CD1c-positive myeloid dendritic cell (primary cell): ENCODE measurements around the gene OVCH2.
"Not testable (repeated sequence)": the region's sequence is repeated elsewhere in the genome, so short reads cannot be mapped to it uniquely, and the experiment has no call there.

Experiments used
- DNase-seq: peaks from one replicate; pipeline ENCODE4 v3.0.0-alpha.2; 2016; ENCODE audit errors: extremely low spot score

Gene OVCH2

DNA sequence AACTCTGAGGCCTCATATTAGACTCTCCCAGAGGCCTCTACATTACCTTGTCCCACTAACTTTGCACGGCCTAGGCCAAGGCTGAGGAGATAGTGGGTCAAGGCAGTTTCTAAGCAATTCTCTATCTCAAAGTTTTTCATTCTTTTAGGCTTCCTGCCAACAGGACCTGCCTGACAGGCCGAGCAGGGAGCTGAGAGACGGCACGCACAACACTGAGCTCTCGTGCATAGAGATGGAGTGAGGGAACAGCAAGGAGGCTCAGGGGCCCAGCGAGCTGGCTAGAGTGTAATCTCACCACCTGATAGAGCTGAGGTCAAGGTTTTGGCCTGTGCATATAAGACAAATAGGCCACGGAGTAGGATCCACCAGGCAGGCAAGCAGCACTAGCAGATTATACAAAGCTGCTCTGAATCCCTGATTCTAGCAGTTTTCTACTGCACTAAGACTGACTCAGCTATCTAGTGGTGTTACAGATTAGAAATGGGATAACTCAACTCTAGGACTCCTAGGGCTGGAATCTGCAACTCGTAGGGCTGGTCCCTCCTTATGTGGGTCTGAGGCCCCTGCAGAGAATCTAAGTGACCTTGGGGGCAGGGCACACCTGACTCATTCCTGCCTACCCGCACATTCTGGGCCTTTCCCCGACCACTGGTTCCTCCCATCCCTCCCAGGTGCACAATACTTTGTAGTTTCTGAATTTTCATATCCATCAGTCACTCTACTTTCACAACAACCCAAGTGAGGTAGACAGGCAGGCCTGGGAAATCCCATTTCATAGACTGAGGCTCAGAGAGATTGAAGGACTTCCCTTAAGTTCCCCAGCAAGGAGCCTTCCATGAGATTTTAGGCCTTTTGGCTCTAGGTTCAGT is 34.7 kb downstream of the OVCH2 start:
- no peak for DNase-seq

DNA sequence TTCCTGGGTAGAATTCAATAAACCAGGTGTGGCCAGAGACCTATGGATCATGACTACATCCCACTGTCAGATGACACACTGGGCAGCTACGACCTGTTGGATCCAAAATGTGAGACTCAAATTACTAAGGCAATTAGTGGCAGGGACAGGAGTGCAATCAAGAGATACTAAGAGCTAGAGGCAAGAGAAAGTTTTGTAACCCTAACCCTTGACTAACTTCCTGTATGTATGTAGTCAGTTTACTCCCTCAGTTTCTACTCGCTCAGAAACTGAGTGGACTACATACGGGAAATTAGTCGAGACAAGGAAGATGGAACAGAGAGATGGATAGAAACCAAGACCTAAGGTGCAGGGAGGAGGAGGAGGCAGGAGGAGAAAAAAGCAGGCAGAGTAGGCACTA is 35.6 kb downstream of the OVCH2 start:
- DNase-seq, result no peak

- DNase-seq, result no peak
Measured at GRCh38 chr11:7668911-7669310, 37.4 kb downstream of the OVCH2 start.

DNA sequence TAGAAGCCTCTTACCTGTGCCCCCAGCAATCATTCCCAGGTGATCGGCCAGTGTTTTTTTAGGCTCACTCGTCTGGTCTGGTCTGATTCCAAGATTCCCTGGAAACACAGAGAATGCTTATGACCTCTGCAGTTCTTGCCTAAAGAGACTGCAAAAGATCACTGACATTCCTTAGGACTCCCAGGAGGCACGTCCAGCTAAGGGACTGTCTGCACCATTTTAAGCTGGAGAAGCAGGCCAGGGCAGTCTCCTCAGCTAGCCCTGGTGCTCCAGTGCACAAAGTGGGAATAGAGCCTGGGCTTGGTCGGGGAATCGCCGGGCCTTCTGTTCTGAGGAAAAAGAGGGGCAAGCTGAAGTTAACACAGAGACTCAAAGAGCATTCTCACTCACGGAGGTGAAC is 37.8 kb downstream of the OVCH2 start:
- DNase-seq, result no peak

DNA sequence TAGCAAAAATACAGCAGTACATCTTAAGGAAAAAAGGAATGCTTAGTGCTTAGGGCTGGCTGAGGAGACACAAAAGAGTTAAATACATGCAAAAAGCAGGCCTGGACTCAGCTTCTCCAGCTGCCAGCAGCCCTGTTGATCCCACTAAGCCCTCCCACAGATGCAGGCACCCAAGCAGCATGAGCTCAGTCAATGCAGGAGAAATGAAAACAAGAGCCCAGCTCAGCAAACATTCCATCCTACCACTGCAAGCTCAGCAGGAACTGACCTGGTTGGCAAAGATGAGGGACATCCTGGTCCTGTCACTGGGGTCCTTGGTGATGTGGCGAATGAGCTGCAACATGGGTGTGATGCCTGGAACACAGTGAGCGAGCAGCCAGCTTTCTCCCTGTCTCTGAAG is 38.8 kb downstream of the OVCH2 start:
- DNase-seq, result no peak

- no peak for DNase-seq
Measured at GRCh38 chr11:7666292-7666866, 39.9 kb downstream of the OVCH2 start.

DNA sequence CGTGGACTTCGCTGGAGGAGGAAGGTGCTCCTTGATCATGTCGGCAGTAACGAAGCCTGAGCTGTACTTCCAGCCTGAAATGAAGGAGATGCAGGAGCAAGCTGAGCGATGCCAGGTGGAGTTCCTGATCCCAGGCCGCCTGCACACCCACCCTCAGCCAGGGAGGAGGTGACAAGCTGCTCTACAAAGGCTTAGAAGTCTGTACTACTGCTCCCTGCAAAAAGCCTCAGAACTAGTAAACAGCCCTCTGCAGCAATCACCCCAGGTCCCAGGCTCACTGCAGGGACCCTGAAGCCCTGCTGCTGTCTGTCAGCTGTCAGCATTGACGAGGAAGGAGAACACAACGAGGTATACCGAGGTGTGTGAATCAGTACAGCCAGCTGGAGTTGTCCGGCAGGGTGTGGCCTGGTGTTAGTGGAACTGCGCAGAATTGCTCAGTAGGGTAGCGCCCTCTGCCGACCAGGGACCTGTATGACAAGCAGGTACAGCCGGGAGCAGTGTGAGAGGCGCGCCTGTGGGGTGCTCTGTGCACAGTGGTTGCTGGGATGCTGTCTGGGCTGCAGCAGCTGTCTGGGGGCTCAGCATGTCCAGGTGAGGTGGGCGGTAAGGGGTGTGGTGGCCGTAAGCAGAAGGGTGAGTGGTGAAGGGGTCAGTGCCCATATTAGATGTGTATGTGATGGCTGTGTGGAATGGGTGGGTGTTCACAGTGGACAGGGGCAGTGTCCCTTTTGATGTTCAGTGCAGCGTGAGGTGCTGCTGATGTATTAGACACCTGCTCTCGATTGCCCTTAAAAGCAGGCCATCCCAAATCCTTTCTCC is 40.6 kb downstream of the OVCH2 start:
- peak; percentile 74 for DNase-seq

DNA sequence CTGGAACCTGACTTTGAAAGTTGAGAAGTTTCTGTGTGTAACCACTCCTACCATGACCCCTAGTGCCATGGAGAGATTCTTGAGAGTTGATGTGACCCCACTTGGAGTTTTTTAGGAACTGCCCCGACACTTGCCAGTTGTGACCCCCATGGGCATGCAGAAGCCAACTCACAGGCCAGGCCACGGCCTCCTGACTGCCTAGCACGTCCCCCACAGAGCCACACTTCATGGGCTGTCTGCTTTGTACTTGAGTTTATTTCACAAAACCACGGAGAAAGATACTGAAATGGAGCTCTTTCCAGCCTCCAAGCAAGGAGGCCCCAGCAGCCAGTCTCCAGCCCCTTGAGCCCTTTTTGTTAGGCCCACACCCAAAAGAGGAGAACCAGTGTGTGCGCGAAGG is 41.4 kb downstream of the OVCH2 start:
- DNase-seq, result no peak

DNA sequence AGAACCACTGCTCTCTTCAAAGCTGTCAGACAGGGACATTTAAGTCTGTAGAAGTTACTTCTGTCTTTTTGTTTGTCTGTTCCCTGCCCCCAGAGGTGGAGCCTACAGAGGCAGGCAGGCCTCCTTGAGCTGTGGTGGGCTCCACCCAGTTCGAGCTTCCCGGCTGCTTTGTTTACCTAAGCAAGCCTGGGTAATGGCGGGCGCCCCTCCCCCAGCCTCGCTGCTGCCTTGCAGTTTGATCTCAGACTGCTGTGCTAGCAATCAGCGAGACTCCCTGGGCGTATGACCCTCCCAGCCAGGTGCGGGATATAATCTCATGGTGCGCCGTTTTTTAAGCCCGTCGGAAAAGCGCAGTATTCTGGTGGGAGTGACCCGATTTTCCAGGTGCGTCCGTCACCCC is 42.7 kb downstream of the OVCH2 start:
- not testable (repeated sequence) for DNase-seq

- peak; percentile 38 for DNase-seq
Measured at GRCh38 chr11:7657306-7658025, 48.8 kb downstream of the OVCH2 start.

DNA sequence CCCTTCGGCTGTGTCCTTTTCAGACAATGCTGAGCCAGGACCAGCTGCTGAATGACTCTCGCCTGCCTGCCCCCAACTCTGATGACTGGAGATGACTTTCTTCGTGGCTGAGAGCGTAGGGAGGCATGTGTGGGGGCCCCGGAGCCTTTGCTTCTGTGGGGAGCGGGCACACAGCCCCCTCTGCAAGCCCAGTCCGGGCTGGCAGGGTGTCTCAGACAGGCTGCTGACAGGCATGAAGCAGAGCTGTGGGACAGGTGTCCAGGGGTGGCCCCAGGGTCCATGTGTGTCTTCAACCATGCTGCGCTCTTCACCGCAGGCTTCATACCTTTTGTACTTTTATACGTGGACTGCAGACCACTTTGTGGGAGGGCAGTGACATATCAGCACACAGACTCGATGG is 49.6 kb downstream of the OVCH2 start:
- no peak for DNase-seq

GRCh38 chr11:7655253-7656217 is 50.7 kb downstream of the OVCH2 start:
- no peak for DNase-seq

DNA sequence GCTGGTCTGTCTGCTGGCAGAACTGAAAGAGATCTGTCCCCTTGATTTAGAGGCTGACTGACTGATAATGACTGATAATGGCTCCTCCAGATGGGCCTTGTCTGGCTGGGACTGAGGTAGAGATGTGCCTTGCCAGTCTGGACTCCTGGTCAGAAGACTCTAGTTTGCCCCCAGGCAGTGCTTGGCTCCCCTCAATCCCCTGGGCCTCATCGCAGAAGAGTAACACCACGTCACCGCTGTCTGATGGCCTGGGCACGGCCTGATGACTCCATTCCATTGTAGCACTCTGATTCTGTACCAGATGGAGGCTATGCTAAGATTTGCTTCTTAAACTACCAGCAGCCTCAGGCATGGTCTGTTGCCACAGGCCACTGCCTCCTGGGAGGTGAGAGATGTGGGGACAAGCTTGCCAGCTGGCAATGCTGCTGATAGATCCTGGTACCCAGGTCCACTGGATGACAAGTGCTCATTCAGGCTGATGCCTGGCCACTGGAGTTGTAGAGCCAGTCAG is 52.0 kb downstream of the OVCH2 start:
- DNase-seq, result no peak

DNA sequence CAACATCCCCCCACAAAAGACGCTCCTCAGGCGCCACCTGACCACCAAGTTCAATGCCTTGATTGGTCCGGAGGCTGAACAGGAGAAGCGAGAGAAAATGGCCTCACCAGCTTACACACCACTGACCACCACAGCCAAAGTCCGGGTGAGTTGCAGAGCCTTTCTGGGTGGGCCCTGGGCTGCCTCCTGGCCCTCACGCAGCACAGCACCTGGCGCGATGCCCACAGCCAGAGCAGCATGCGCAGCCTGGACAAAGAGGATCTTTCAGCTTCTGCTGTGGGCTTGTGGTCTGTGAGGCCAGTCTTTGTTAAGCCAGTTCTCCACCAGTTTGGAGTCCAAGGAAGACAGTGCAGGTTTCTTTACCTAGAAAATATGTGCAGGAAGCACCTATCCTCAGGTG is 54.6 kb downstream of the OVCH2 start:
- DNase-seq, result no peak

DNA sequence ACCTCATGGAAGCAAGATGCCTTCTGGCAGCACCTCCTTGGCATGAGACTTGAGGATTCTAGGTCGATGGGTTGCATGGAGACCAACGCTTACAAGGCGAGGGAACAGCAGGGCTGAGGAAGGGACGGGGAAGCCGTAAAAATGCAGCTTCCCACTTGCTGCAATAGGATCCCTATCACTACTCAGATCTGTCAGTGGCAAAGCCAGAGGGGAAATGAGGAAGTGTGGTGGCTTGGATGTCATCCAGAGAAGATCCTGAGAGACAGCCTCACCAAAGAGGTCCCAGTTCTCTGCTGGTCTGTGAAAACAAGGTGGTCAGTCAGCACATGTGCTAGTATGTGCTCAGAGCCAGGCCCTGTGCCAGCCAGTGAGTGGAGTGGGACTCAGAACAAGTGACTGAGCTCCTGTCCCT is 55.1 kb downstream of the OVCH2 start:
- peak; percentile 19 for DNase-seq

- DNase-seq, result no peak
Measured at GRCh38 chr11:7648264-7648663, 58.0 kb downstream of the OVCH2 start.

- no peak for DNase-seq
Measured at GRCh38 chr11:7646866-7647265, 59.4 kb downstream of the OVCH2 start.

DNA sequence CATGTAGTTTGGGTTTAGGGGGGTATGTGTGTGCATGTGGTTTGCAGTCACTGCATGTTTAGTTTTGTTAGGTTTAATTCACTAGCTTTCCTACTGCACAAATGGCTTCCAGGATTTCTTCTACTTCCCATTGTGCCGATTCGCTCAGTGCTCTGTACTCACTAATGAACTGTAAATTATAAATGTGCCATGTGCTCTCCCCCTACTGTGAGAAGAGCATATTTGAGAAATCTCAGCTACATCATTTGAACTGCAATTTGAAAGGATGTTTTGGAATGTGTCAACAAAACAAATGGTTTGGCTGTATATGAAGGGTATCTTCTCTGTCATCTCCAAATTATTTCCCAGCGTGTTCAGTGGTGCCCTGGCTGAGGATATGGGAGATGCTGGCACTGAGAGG is 61.1 kb downstream of the OVCH2 start:
- DNase-seq, result no peak

DNA sequence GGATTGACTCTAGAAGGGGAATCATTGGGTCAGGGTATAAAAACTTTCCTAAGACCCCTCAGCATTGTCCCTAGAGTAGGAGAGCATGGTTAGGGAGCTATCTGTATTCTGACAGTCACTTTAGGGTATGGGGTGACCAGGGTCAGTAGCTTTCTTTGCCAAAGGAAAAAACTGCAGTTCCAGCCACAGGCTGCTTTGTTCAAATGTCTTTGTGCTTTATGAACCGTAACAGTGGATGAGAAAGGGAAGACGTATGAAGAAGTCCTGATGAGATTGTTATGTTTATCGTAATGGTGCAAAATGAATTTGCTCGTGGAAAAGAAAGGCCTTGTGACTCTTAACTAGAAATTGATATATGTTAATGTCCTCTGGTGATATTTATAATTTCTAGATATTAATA is 63.0 kb downstream of the OVCH2 start:
- DNase-seq, result no peak

DNA sequence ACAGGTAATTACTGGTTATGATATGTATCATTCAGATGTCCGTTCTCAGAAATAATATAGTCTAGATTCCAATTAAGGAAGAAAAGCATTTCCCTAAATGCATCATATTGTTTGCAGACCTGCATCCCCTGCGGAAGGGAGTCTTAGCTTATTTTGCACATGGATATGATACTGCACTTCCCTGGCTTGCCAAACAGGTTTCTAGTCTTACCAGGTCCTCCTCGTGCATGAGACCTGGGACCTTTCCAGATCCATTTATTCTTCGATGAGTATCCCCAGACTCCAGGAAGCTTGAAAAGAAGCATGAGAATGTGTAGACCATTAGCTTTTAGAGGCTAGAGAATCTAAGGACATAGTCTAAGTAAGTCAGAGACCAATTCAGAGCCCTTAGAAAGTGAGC is 63.5 kb downstream of the OVCH2 start:
- DNase-seq, result no peak

DNA sequence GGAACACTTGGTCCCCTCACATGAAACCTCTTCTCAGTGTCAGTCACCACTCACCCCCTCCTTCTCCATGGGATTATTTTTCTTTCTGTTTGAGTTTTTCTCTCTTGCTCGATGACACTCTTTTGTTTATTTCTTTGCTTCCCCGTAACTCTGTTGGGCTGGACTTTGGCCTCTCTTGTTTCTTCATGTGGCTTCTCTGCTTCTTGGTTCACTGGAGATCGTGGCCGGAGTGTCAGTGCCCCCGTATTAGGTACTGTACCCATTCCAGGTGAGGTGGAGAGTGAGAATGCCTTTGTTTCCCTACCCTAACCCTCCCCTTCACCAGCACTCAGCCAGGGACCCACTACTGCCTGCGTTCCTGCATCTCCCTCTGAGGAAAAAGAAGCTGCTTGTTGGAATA is 65.5 kb downstream of the OVCH2 start:
- no peak for DNase-seq
